ENCODE results near the gene WDR27.
A peak's percentile ranks its signal among the peaks of the same experiment; 100 is the strongest.

WDR27 gene

GRCh38 chr6:169556758-169557548, 144.9 kb downstream of the WDR27 start:
- in situ Hi-C loops (cut with MboI; ENCODE audit: low sequenced_read_pairs, unreplicated experiment) = no loop called here
- TF ChIP-seq, protein P1, sequence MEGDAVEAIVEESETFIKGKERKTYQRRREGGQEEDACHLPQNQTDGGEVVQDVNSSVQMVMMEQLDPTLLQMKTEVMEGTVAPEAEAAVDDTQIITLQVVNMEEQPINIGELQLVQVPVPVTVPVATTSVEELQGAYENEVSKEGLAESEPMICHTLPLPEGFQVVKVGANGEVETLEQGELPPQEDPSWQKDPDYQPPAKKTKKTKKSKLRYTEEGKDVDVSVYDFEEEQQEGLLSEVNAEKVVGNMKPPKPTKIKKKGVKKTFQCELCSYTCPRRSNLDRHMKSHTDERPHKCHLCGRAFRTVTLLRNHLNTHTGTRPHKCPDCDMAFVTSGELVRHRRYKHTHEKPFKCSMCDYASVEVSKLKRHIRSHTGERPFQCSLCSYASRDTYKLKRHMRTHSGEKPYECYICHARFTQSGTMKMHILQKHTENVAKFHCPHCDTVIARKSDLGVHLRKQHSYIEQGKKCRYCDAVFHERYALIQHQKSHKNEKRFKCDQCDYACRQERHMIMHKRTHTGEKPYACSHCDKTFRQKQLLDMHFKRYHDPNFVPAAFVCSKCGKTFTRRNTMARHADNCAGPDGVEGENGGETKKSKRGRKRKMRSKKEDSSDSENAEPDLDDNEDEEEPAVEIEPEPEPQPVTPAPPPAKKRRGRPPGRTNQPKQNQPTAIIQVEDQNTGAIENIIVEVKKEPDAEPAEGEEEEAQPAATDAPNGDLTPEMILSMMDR (IDR thresholded peaks at IDR 0.05; ENCODE audit: borderline replicate concordance, control extremely low read depth, extremely low read depth, insufficient read depth, missing control alignments) = no peak
- peak; percentile 77 for DNase-seq (ENCODE audit: low spot score)

GRCh38 chr6:169555971-169556617, 145.7 kb downstream of the WDR27 start:
- DNase-seq (ENCODE audit: low spot score) = no peak
- in situ Hi-C loops (cut with MboI; ENCODE audit: low sequenced_read_pairs, unreplicated experiment) = no loop called here

DNA sequence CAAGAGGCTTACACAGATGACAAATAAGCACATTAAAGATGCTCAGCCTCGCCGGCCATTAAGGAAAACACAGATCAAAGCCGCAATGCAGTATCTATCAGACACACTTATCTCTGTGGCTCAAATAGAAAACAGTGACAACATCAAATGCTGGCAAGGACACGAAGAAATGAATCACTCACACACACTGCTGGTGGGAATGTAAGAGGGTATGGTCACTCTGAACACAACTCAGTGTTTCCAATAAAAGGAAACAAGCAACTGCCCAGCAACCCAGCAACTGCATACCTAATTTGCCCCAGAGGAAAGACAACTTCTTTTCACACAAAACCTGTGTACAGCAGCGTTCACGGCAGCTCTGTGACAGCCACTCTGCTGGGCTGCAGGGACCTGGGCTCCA, 155.8 kb downstream of the WDR27 start:
- in situ Hi-C loops (cut with MboI; ENCODE audit: low sequenced_read_pairs, unreplicated experiment) = no loop called here
- TF ChIP-seq, protein P1 (IDR thresholded peaks at IDR 0.05; ENCODE audit: borderline replicate concordance, control extremely low read depth, extremely low read depth, insufficient read depth, missing control alignments) = no peak
- DNase-seq (ENCODE audit: low spot score) = no peak

More at GRCh38 chr6:169555971-169556617, 145.7 kb downstream of the WDR27 start:
- TF ChIP-seq, protein P1 (IDR thresholded peaks at IDR 0.05; ENCODE audit: borderline replicate concordance, control extremely low read depth, extremely low read depth, insufficient read depth, missing control alignments) = no peak

DNA sequence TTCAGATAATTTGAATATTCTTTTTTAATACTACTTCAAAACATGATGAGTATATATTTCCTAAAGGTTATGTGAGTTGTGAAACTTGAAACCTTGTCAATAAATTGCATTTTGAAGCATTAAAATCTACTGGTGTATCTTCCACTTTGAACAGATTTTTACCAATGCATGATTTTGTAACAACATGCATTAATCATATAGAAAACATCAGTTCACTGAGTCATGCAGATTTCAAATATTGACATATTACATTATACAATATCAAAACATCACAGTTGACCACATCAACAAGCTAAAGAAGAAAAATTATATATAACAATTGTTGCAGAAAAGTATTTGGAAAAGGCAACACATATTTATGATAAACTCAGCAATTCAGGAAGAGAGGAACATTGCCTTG, 158.1 kb downstream of the WDR27 start:
- TF ChIP-seq, protein P1 (IDR thresholded peaks at IDR 0.05; ENCODE audit: borderline replicate concordance, control extremely low read depth, extremely low read depth, insufficient read depth, missing control alignments) = no peak
- no peak for DNase-seq (ENCODE audit: low spot score)
- in situ Hi-C loops (cut with MboI; ENCODE audit: low sequenced_read_pairs, unreplicated experiment) = no loop called here

DNA sequence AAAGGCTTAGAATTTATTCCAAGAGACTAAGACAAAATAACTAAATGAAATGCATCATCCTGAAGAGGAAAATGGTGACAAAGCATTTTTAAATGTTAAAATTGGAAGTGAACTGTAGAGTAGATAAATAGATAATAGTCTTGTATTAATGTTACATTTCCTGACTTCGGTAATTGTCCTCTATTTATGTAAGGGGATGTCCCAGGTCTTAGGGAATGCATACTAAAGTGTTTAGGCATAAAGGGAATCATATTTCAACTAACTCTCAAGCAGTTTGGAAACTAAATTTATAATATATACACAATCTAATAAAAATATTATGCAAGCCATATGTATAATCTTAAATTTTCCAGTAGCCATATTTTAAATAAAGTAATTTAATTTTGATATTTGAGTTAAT, 159.3 kb downstream of the WDR27 start:
- TF ChIP-seq, protein P1 (IDR thresholded peaks at IDR 0.05; ENCODE audit: borderline replicate concordance, control extremely low read depth, extremely low read depth, insufficient read depth, missing control alignments) = no peak
- in situ Hi-C loops (cut with MboI; ENCODE audit: low sequenced_read_pairs, unreplicated experiment) = no loop called here
- no peak for DNase-seq (ENCODE audit: low spot score)

GRCh38 chr6:169539176-169539897, 162.5 kb downstream of the WDR27 start:
- TF ChIP-seq, protein P1 (IDR thresholded peaks at IDR 0.05; ENCODE audit: borderline replicate concordance, control extremely low read depth, extremely low read depth, insufficient read depth, missing control alignments) = no peak
- in situ Hi-C loops (cut with MboI; ENCODE audit: low sequenced_read_pairs, unreplicated experiment) = no loop called here
- no peak for DNase-seq (ENCODE audit: low spot score)
